IMR-90 (cell line): ENCODE measurements around the gene NFIX. TPM values are rescaled to one million over a fixed set of nuclear protein-coding genes. Genes with fewer than 3 reads are reported as not detected.

ENCODE experiments used
- ATAC-seq: fragments of 200-7000 bp; cut with Tn5 transposase; 2 replicates; pipeline ENCODE4 v1.9.1; 2020; ENCODE audit warnings: low read depth, mild to moderate bottlenecking, moderate library complexity
- BruUV-seq: library from RNA; stranded (reverse); fragments of 400-500 nt; replicated peaks from 2 replicates; lab custom pipeline; 2021; lab: Mats Ljungman, UMichigan
- CTCF ChIA-PET: fragments of 300-600 bp; formaldehyde crosslinking; extraction: SDS; loops from one replicate; lab custom pipeline; 2021; ENCODE audit warnings: antibody characterized with exemption; lab: Yijun Ruan, JAX
- POLR2A ChIA-PET: fragments of 300-600 bp; sonication (Branson Sonifier 250); formaldehyde crosslinking; loops from one replicate; lab custom pipeline; 2022; ENCODE audit warnings: antibody characterized with exemption; ENCODE audit not compliant: unreplicated experiment; lab: Charles Lee
- DNase-seq: peaks from one replicate; pipeline ENCODE4 v3.0.0; 2013
- H2AFZ ChIP-seq: replicated peaks from 2 replicates; pipeline ENCODE3; 2013; ENCODE audit warnings: low read length, mild to moderate bottlenecking; ENCODE audit not compliant: poor library complexity
- H2AK5ac ChIP-seq: 2 replicates; pipeline ENCODE4 v1.6.1; 2013; ENCODE audit warnings: low read depth, low read length, inconsistent platforms
- H2AK9ac ChIP-seq: replicated peaks from 2 replicates; pipeline ENCODE3; 2013; ENCODE audit warnings: mild to moderate bottlenecking, low read depth, low read length, moderate library complexity; ENCODE audit not compliant: poor library complexity
- H2BK120ac ChIP-seq: 2 replicates; pipeline ENCODE4 v1.6.1; 2013; ENCODE audit warnings: low read depth, low read length, inconsistent platforms
- H2BK15ac ChIP-seq: 3 replicates; pipeline ENCODE4 v1.6.1; 2013; ENCODE audit warnings: low read depth, low read length, inconsistent platforms
- H2BK20ac ChIP-seq: 2 replicates; pipeline ENCODE4 v1.6.1; 2013; ENCODE audit warnings: low read depth, mild to moderate bottlenecking, inconsistent platforms, low read length, moderate library complexity
- H2BK5ac ChIP-seq: 2 replicates; pipeline ENCODE4 v1.6.1; 2013; ENCODE audit warnings: mild to moderate bottlenecking, low read depth, low read length, inconsistent platforms; ENCODE audit not compliant: poor library complexity, severe bottlenecking
- H3K14ac ChIP-seq: replicated peaks from 2 replicates; pipeline ENCODE4 v1.6.1; 2013; ENCODE audit warnings: low read depth, low read length, inconsistent platforms
- H3K18ac ChIP-seq: 2 replicates; pipeline ENCODE4 v1.6.1; 2013; ENCODE audit warnings: low read depth, low read length, control low read depth
- H3K23ac ChIP-seq: 2 replicates; pipeline ENCODE4 v1.6.1; 2013; ENCODE audit warnings: low read depth, low read length, inconsistent platforms
- H3K27ac ChIP-seq: 2 replicates; pipeline ENCODE4 v1.5.1; 2013; ENCODE audit warnings: mild to moderate bottlenecking, control low read depth, low read length; ENCODE audit not compliant: insufficient read depth
- H3K27me3 ChIP-seq: 2 replicates; pipeline ENCODE4 v1.6.1; 2013; ENCODE audit warnings: low read length; ENCODE audit not compliant: control insufficient read depth, insufficient read depth
- H3K36me3 ChIP-seq: 2 replicates; pipeline ENCODE4 v1.6.1; 2013; ENCODE audit warnings: low read length, mixed read lengths; ENCODE audit not compliant: control insufficient read depth, insufficient read depth
- H3K4ac ChIP-seq: 2 replicates; pipeline ENCODE4 v1.6.1; 2013; ENCODE audit warnings: low read depth, low read length, inconsistent platforms
- H3K4me1 ChIP-seq: 2 replicates; pipeline ENCODE4 v1.6.1; 2013; ENCODE audit warnings: low read length, mixed read lengths; ENCODE audit not compliant: control insufficient read depth, insufficient read depth
- H3K4me2 ChIP-seq: 2 replicates; pipeline ENCODE4 v1.6.1; 2013; ENCODE audit warnings: low read depth, mild to moderate bottlenecking, control low read depth, low read length, moderate library complexity
- H3K4me3 ChIP-seq: 2 replicates; pipeline ENCODE4 v1.5.1; 2013; ENCODE audit warnings: low read depth, mild to moderate bottlenecking, control low read depth, low read length, moderate library complexity; ENCODE audit not compliant: insufficient read depth
- H3K56ac ChIP-seq: 2 replicates; pipeline ENCODE4 v1.6.1; 2013; ENCODE audit warnings: low read length, inconsistent platforms; ENCODE audit not compliant: insufficient read depth; ENCODE audit errors: extremely low read depth
- H3K79me1 ChIP-seq, 2 experiments: 2 replicates each; pipeline ENCODE4 v1.6.1; 2013; ENCODE audit warnings: low read length in 2 of 2, inconsistent platforms in 1 of 2, low read depth in 1 of 2
- H3K9ac ChIP-seq: 2 replicates; pipeline ENCODE4 v1.6.1; 2013; ENCODE audit warnings: low read depth, low read length, control low read depth
- H3K9me1 ChIP-seq: 2 replicates; pipeline ENCODE4 v1.6.1; 2013; ENCODE audit warnings: low read length, inconsistent platforms; ENCODE audit not compliant: insufficient read depth
- H3K9me3 ChIP-seq: 2 replicates; pipeline ENCODE4 v1.6.1; 2013; ENCODE audit warnings: low read length; ENCODE audit not compliant: control insufficient read depth, insufficient read depth
- H4K20me1 ChIP-seq: 2 replicates; pipeline ENCODE4 v1.6.1; 2013; ENCODE audit warnings: low read length, inconsistent platforms; ENCODE audit not compliant: insufficient read depth
- H4K5ac ChIP-seq: 2 replicates; pipeline ENCODE4 v1.6.1; 2013; ENCODE audit warnings: mild to moderate bottlenecking, low read depth, low read length, control low read depth
- H4K8ac ChIP-seq, 2 experiments: 2 replicates each; pipeline ENCODE4 v1.6.1; 2013; ENCODE audit warnings: low read depth in 2 of 2, low read length in 2 of 2, control low read depth in 1 of 2, inconsistent platforms in 1 of 2
- H4K91ac ChIP-seq: 2 replicates; pipeline ENCODE4 v1.6.1; 2013; ENCODE audit warnings: low read depth, low read length, inconsistent platforms; ENCODE audit not compliant: insufficient read depth
- FOS ChIP-seq: fragments of 150-350 bp; IDR thresholded peaks from 2 replicates; pipeline ENCODE4 v1.6.1; 2016; ENCODE audit warnings: low read depth, low read length
- MAFK ChIP-seq: IDR thresholded peaks from 2 replicates; pipeline ENCODE4 v1.6.1; 2012; ENCODE audit warnings: low read depth, low read length, improper control_type of control experiment
- MAZ ChIP-seq: IDR thresholded peaks from 2 replicates; pipeline ENCODE4 v1.6.1; 2012; ENCODE audit warnings: low read depth, mild to moderate bottlenecking, low read length, improper control_type of control experiment, moderate library complexity, borderline replicate concordance
- MXI1 ChIP-seq: IDR thresholded peaks from 2 replicates; pipeline ENCODE4 v1.6.1; 2012; ENCODE audit warnings: low read depth, mild to moderate bottlenecking, low read length, moderate library complexity, borderline replicate concordance
- SMC3 ChIP-seq: fragments of 150-350 bp; IDR thresholded peaks from 2 replicates; pipeline ENCODE4 v1.6.1; 2016; ENCODE audit warnings: low read depth, mild to moderate bottlenecking, antibody characterized with exemption, low read length, moderate library complexity
- WGBS, 2 experiments: methylation state at CpG; one replicate each; pipeline versions ENCODE4 v1.1.5 to v1.1.7; 2013; ENCODE audit warnings: missing lambda C conversion rate in 2 of 2; ENCODE audit not compliant: insufficient read length in 1 of 2; ENCODE audit errors: extremely low coverage in 2 of 2; 5-methylcytosine and 5-hydroxymethylcytosine counted together
- dilution Hi-C: fragments of 300-500 bp; cut with HindIII; formaldehyde crosslinking; loops from one replicate; pipeline ENCODE4 v1.14.3; 2018; ENCODE audit warnings: low sequenced_read_pairs; ENCODE audit not compliant: unreplicated experiment
- in situ Hi-C: fragments of 300-500 bp; cut with MboI; formaldehyde crosslinking; loops from 3 replicates; pipeline ENCODE4 v1.14.3; 2019; ENCODE audit warnings: low sequenced_read_pairs, inconsistent platforms, mixed read lengths
- intact Hi-C: fragments of 100-400 bp; cut with micrococcal nuclease; formaldehyde crosslinking; loops from 2 replicates; pipeline ENCODE4 v1.10.0; 2022
- polyA plus RNA-seq, 3 experiments: library from polyadenylated mRNA; depleted of rRNA; stranded (reverse); fragments of >200 nt; gene quantifications; 2 replicates each; pipeline ENCODE4 v1.2.3, GENCODE V29; 2012; ENCODE audit warnings: low replicate concordance in 1 of 3
- total RNA-seq: library from RNA; depleted of rRNA; stranded (reverse); fragments of >200 nt; gene quantifications from 2 replicates; pipeline ENCODE4 v1.2.3, GENCODE V29; 2012

Gene NFIX
- total and polyA plus RNA-seq, 2 of the 4 experiments (the other 2 are of a cell fraction): 10.2 to 47.7 TPM

GRCh38 chr19:13137290-13137794, 142.1 kb downstream of the NFIX start:
- no peak overlapping the region for H2BK5ac ChIP-seq
- H4K8ac ChIP-seq: no peak overlapping the region
- H3K4me2 ChIP-seq: no peak overlapping the region
- BruUV-seq: no TSS peak
- ATAC-seq: no peak
- no peak overlapping the region for H2AFZ ChIP-seq
- H3K79me1 ChIP-seq: peaks cover 23 to 74% of the 10 kb centered on the region in 2 experiments; a peak in 3 of 4 replicates
- peaks cover 45% of the 10 kb centered on the region for H4K20me1 ChIP-seq
- H4K91ac ChIP-seq: no peak overlapping the region
- H3K23ac ChIP-seq: no peak overlapping the region
- dilution Hi-C loops (no loop called here), in situ Hi-C loops (no loop called here), intact Hi-C loops (no loop called here)
- H3K4ac ChIP-seq: no peak overlapping the region
- no peak overlapping the region for H2BK120ac ChIP-seq
- no peak overlapping the region for H3K9ac ChIP-seq
- H3K4me1 ChIP-seq: peaks cover 7% of the 10 kb centered on the region
- TF ChIP-seq FOS (no peak), MAFK (no peak), SMC3 (no peak), MXI1 (no peak), MAZ (no peak)
- no peak overlapping the region for H2AK5ac ChIP-seq
- no peak overlapping the region for H3K27ac ChIP-seq
- H3K9me3 ChIP-seq: no peaks in the 10 kb centered on the region
- no peak overlapping the region for H3K18ac ChIP-seq
- DNase-seq: no peak
- H3K4me3 ChIP-seq: no peak overlapping the region
- POLR2A ChIA-PET: interaction anchor here (0.8 kb wide), 1 partner anchor 13 kb away, joined by 3 read pairs; the partner anchor contains the start of genes IER2 and STX10
- CTCF ChIA-PET: no interaction called here
- no peak overlapping the region for H3K56ac ChIP-seq
- no peaks in the 10 kb centered on the region for H3K27me3 ChIP-seq
- peaks cover 10% of the 10 kb centered on the region for H3K9me1 ChIP-seq
- H3K36me3 ChIP-seq: peaks cover 45% of the 10 kb centered on the region
- H3K14ac ChIP-seq: no peak overlapping the region
- H2BK15ac ChIP-seq: no peak overlapping the region
- no peak overlapping the region for H2AK9ac ChIP-seq
- WGBS, 2 experiments: 91% methylated on average over 14 of the region's 28 CpGs; no CpG with 5 or more reads in 1 of the 2 experiments
- H4K5ac ChIP-seq: no peak overlapping the region
- H2BK20ac ChIP-seq: no peak overlapping the region
